ENCODE results near the gene NLRC5.
"Not testable (repeated sequence)": the region's sequence is repeated elsewhere in the genome, so short reads cannot be mapped to it uniquely, and the experiment has no call there.

Gene NLRC5

DNA sequence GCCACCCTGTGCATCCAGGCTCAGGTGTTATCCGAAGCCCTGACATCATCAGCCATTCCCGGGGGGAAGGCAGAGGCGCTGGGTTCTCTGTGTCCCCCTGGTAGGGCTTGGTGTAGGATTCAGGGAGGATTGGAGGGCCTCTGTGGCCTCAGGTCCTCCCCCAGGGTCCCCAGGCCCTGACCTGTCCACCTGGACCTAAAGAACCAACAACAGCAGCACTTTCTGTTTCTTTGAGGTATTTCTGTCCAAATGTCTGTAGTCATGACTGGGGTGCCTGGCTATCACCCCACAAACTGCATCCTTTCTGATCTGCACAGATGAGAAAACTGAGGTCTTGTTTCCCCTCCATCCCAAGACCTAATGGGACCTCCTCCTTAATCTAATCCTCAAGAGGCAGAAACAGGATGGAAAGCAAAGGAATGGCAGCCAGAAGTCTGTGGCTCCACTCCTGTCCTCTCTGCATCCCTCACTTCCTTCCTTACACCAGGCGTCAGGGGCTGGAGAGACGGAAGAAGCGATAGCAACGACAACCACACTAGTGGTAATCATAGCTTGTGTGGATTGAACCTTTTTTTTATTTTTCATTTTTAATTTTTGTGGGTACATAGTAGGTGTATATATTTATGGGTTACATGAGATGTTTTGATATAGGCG lies 11.8 kb downstream of the NLRC5 start:
- no peak for DNase-seq

GRCh38 chr16:57003439-57004386 lies 14.4 kb downstream of the NLRC5 start:
- DNase-seq: no peak

- no peak for DNase-seq
Measured at GRCh38 chr16:57004387-57005250, 15.3 kb downstream of the NLRC5 start.

- not testable (repeated sequence) for DNase-seq
Measured at GRCh38 chr16:57005597-57005996, 16.2 kb downstream of the NLRC5 start.

DNA sequence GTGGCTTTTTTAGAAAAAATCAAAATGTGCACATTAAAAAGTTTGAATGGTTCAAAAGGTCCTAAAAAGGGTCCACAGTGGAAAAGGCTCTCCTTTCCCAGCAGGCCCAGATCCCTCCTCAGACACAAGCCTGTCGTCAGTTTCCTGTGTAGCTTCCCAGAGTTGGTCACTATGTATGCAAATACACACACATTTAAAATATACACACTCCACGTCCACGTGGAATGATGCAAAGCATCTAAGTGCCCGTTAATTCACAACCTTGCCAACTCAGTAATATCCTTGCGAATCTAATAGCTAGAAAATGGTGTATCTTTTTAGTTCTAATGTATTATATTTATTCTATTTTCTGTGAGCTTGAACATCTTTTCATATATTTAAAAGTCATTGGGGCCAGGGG lies 17.7 kb downstream of the NLRC5 start:
- DNase-seq: no peak

- no peak for DNase-seq
Measured at GRCh38 chr16:57007530-57007929, 18.2 kb downstream of the NLRC5 start.

GRCh38 chr16:57008440-57008839 lies 19.1 kb downstream of the NLRC5 start:
- no peak for DNase-seq

- DNase-seq: no peak
Measured at GRCh38 chr16:57009643-57010170, 20.4 kb downstream of the NLRC5 start.

- DNase-seq: no peak
Measured at GRCh38 chr16:57012353-57012752, 23.0 kb downstream of the NLRC5 start.

- DNase-seq: no peak
Measured at GRCh38 chr16:57013229-57013628, 23.9 kb downstream of the NLRC5 start.

- no peak for DNase-seq
Measured at GRCh38 chr16:57013902-57014301, 24.5 kb downstream of the NLRC5 start.

- DNase-seq: no peak
Measured at GRCh38 chr16:57016301-57016700, 26.9 kb downstream of the NLRC5 start.

- no peak for DNase-seq
Measured at GRCh38 chr16:57016831-57017230, 27.5 kb downstream of the NLRC5 start.

- no peak for DNase-seq
Measured at GRCh38 chr16:57017251-57017650, 27.9 kb downstream of the NLRC5 start.

- DNase-seq: no peak
Measured at GRCh38 chr16:57019746-57020145, 30.4 kb downstream of the NLRC5 start.

- DNase-seq: no peak
Measured at GRCh38 chr16:57020651-57021050, 31.3 kb downstream of the NLRC5 start.

DNA sequence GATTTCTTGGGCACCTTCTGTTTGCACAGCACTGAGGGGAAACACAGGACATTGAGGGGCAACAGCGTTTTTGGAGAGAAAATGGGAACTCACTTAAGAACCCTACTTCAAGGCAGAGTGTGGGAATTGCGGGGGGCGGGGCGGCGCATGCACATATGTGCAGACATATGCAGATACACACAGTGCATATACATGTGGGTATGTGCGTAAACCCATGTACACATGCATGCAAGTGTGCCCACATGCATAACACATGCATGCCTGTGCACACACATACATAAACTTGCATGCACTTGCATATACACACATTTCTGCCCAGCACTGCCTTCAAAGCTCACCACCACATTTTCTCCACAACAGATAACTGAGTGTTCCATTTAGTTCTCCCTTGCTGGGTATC lies 32.4 kb downstream of the NLRC5 start:
- DNase-seq: no peak

DNA sequence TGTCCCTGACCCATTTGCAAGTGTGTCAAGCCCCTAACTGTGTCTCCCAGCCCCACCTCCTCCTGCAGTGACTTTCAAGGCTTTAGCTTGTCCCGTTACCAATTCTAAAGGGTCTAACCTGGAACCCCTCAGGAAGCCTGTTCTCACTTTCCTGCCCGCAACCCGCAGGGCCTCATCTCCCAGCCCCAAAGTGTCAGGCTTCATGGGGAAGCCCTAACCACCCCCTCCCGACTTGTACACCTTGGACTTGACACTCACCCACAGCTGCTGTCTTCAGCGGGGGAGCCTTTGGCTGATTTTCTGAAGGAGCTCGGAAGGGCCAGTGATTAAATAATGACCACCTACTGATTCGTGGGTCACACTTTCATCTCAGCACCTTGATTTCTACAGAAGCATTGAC lies 33.1 kb downstream of the NLRC5 start:
- DNase-seq: no peak

DNA sequence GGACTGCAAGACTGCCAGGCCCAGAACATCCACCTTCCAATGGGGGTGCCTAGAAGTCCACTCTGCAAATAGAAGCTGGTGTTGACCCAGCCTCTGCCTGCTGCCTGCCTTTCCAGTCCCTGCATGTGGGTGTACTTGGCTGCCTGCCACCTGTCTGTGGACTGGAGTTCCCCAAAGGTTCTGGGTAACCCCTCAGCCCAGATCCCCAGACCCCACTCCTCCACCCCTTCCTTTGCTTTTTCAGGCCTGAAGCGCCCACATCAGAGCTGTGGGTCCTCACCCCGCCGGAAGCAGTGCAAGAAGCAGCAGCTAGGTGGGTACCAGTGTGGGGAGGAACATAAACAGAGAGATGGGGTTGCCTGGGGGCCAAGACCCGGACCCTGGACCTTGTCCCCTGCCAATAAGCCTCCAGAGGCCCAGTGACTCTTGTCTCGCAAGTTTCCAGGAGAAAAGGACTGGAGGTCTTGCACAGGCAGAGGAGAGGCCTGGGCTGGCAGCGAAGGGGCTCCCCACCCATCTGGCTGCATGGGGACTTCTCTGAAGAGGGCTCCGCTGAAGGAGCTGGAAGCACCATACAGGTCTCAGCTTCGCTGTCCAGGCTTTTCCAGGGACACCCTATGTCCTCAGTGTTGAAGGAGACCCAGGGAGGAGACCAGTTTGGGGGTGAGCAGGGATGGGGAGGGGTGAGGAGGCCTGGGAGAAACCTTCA lies 34.3 kb downstream of the NLRC5 start:
- DNase-seq: no peak

GRCh38 chr16:57024894-57025680 lies 35.7 kb downstream of the NLRC5 start:
- DNase-seq: no peak

Data from NCI-H2171 (cell line).